GM19035 (cell line): ENCODE measurements around the gene NUDCD3.
A peak's percentile ranks its signal among the peaks of the same experiment; 100 is the strongest.

Source experiments
- ATAC-seq: cut with Tn5 transposase; IDR thresholded peaks from one replicate; pipeline ENCODE4 v1.9.1; 2021; ENCODE audit not compliant: unreplicated experiment

Gene NUDCD3

DNA sequence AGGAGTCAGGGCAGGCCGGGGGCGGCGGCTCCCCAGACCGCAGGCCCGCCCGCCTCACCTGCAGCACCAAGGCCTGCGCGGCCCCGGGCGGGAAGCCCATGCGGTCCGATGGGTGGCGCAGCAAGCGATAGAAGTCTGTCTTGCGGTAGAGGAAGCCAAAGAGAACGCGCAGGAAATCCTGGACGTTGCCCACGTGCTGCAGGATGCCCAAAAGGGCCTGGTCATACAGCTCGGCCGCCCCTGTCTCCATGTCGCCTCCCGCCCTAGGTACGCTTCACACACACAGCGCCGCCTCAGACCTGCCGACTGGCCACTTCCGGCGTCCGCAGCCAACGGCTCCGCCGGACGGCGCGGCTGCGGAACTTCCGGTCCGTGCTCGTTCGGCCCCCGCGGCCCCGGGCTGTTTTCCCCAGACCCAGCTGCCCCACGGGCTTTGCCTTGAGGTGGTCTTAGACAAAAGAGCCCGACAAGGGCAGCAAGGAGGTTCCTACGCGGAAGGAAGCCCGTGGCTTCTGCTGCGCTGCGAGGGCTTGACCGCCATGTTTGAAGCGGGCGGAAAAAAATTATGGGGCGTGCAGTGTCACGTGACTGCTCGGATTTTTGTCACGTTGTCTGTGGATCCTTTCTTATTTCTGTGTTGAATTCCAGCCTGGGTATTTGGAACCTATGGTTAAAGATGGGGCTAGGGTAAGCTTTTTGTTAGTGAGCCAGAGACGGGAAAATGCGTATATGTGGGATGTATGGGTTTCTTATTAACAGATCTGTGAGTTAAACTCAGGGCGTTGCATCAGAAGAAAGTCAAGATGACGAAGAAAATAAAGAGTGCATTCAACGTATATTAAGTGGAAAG, at the start of gene NUDCD3:
NUDCD3 (minus strand) TSS at position 308 of the 850 bp plus-strand sequence; CDS start at position 250, 58 bp downstream.
- peak; percentile 96 for ATAC-seq

DNA sequence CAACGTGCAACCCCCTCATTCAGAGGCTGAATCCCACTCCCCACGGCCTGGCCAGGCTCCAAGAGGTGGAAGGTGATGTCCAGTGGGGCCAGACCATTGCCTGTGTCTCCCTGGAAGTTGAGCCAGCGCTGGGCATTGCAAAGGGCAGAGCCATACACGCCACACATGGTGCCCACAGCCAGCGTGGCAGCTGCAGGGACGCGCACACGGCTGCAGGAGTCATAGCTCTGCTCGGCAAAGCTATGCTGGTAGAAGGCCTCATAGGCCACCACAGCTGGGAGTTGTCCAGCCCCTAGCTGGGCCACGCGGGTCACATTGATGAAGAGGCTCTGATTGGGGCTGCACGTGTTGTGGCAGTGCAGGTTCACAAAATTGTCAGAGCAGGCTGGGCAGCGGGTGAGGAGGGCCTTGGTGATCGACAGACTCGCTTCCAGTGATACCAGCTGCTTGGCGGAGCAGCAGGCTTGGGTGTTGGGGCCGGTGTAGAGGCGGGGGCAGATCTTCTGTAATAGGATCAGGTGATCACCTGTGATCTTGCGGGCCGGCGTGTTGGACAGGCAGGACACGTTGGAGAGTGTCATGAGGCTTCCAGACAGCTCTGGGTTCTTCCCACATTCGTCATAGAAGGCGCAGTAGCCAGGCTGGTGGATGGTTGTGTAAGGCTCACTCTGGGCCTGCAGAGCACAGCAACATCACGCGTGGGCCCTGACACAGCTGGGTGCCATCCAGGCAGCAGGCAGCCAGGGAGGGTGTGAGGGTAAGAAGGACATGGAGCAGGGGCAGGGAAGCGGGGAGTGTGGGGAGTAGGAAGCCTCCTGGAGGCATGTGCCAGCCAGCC, 49.4 kb upstream of the NUDCD3 start:
- ATAC-seq: no peak

DNA sequence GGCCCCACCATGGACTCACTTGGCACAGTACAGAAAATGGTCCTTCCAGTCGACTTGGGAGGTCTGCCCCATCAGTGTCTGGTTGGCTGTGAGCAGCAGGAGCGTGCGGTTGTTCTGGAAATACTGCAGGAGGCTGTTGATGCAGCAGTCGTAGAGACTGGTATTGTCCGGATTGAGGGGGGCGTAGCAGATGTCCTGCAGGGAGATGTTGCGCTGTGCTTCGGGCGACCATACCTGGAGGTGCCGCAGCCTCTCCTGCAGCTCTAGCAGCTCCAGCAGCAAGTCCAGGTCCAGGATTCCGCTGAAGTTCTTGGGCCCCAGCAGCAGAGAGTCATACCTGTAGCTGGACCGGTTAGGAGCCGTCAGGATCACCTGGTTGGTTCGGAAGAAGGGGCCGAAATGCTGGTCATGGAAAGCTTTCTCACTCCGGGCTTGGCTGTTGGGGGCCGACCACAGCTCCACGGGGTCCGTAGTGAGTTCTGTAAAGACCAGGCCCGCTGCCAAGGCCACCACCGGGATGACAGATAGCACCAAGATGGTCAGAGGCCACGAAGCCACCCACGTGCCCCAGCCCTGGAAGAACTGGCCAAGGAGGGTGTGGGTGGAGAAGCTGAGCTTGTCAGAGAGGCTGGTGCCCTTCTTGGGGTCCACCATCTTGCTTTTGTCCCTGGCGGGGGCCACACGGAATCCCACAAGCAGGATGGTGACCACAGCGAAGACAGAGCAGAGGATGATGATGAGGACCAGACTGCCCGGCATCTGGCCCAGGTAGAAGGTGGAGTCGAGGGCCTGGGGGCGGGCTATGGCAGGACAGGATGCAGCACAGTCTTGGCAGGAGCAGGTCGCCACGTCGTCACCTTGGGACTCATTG, 48.6 kb upstream of the NUDCD3 start:
- no peak for ATAC-seq

DNA sequence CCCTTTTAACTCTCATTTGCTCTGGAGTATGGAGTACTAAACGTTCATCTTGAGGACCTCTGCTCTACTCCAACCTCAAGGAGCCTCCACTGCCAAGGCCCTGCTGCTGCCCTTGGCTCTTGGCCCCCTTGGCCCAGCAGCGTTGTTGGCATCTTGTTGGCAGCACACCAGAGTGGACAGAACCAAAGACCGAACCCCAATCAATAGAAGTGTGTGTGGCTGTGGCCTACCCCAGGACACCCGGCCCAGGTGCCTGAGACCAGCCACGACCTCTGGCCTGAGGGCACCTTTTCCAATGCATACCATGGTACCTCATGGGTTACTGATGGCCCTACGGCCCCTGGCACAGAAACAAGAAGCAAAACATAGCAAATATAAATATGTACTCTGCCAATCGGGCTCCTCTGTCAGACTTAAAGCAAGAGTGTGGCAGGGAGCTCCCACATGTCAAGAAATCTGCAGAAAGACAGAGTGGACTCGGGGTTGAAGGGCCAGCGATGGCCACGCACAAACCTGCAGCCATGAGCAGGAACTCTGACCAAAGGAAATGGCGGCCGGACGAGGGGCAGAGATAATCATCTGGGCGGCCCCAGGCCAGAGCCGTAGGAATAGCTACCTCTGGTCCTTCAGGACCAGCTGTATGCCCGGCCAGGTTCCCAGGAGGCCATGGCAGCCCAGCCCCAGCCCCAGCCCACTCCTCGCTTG, 47.8 kb upstream of the NUDCD3 start:
- ATAC-seq: no peak

DNA sequence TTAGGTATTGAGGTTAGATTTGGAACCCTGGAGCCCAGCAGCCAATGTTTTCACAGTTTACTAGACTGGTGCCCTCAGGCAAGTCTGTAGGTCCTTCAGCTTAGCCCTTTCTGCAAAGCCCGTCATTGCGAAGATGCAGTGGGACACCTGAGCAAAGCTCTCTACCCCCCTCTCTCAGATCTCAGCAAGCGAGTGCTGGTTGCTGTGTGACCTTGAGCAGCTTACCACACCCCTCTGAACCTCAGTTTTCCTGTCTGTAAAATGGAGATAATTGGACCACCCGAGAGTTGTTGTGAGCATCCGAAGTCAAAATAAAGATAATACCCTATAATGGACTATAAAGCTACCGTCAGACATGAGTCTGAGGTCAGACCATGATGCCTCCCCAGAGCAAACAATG, 47.0 kb upstream of the NUDCD3 start:
- no peak for ATAC-seq

DNA sequence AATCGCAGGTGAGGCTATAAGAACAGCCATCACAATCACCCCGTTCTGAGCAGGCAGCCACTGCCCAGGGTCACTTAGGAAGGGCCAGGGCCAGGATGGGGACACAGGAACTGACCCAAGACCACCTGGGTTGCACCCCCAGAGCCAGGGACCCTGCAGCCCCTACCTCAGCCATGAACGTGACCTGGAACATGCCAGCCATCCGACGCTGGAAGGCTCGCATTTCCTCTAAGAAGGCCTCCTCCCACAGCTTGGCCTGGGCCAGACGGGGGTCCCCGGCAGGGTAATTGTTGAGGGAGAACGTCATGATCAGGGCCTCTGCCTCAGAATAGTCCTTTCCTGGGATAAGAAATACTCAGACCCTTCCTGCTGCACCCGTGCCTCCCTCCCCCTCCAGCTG, 45.6 kb upstream of the NUDCD3 start:
- no peak for ATAC-seq

DNA sequence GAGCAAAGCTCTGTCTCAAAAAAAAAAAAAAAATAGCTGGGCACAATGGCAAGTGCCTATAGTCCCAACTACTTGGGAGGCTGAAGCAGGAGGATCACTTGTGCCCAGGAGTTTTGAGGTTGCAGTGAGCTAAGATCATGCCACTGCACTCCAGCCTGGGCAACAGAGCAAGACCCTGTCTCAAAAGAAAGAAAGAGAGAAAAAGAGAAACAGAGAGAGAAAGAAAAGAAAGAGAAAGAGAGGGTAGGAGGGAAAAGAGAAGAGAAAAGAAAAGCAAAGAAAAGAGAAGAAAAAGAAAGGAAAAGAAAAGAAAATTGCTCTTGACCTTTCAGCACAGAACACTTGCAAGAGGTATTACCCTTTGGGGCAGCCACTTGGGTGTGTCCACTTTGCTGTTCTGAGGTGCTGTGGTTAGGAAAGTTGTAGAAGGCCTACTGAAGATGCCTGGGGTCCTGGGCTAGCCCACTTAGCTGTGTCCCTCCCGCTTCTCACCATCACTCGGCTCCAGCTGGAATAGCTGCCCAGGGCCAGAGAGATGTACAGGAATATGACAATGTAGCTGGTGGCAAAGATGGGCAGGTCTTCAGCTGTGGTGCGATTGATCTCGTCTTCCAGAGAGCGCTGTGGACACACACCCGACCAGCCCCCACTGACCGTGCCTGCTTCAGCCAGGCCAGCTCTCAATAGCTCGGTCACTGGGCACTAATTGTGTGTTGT, 45.0 kb upstream of the NUDCD3 start:
- ATAC-seq: no peak

DNA sequence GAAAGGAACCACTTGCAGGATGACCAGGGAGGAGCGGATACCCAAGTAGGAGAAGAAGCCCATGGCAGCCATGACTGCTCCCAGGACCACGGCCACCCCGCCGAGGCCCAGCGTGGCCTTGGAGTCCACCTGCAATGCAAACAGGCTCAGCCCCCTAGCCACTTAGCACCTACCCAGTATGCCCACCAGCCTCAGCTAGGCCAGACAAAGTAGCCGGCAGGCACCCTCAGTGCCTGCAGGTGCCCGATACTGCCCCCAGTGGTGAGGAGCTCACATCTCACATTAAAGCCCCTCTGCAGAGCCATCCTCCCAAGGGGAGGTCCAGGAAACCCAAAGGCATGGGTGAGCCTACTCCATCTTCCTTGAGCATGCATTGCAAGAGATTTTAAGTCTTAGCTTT, 44.0 kb upstream of the NUDCD3 start:
- ATAC-seq: no peak

DNA sequence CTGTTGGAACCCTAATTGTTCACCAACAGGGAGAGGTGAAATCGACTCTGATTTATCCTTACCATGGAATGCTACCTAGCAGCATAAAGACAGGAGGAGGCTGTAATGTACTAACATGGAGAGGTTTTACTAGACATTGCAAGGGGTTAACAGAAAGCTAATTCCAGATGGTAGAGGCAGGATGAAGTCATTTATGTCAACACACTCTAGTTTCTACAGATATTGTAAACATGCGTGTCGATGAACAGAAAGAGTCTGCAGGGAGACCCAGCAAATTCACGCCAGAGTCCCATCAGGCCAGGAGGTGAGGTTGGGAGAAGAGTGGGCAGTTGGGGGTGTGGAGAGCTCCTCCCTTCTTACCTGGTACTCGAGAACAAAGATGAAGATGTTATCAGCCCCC, 43.6 kb upstream of the NUDCD3 start:
- no peak for ATAC-seq

DNA sequence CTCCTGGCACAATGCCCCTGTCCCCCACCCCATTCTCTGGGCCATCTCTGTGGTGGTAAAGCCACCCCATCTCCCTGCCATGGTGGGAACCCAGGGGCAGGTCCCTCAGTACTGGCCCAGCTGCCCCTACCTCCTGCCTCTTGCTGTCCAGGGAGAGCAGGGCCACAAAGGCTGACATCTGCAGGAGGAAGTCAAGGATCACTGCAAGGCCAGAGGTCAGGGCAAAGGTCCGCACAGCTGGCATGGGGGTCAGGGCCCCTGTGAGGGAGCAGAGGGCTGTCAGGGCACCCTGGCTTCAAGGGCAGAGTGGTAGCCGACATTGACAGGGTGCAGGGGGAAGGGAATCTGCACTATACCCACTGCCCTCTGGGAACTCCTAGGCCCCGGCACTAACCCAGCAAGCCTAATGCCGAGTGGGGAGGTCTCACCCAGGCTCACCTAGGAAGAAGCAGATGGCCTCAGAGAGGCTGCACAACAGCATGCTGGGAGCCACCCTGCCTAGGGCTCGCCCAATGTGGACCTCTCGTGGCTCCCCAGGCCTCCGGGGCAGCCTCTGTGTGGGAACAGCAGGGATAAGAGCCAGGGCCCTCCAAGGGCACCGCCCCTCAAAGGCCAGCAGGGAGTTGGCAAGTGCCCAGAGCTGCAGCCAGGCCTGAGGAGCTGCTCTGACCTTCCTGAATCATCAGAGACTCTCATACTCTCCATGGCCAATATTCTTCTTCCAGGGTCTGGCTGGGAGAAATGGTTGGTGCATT, 43.0 kb upstream of the NUDCD3 start:
- ATAC-seq: no peak

DNA sequence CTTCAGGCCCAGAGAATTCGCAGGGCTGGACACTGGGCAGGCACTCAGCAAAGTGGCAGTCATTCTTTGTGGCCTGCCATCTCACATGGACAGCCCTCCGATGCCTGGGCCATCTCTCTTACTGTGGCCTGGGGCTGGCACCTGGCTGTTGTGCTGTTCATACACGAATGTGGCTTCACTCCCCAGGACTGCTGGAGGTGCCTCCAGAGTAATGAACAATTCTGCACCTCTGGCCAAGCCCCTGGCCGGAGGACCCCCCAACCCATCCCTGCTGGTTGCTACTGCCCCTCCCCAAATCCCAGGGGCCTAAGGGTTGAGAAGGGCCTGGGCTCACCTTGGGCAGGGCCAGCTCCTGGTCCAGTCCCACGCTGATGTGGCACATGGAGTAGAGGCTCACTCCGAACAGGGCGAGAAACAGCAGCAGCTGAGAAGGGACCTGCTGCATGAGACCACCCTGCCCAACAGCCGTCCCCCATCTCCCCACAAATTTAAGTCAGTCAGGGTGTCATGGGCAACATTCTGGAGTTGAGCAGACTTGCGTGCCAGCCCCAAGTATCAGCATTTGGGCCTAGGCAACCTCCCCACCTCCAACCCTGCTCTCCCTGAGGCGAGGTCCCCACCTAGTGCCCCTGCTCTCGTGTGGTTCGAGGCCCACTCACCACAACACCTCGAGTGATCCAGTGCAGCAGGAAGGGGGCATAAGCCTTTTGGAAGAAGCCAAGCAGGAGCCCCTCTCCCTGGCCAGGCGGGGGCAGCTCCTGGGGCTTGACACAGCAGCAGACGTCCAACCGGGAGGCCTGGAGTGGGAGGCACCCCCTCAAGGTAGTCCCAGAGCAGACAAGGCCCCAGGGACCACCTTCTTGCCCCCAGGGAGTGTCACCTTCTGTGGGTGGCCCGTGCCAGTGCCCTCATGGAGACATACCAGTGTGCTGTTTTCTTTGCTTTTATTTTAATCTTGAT, 41.2 kb upstream of the NUDCD3 start:
- ATAC-seq: no peak

DNA sequence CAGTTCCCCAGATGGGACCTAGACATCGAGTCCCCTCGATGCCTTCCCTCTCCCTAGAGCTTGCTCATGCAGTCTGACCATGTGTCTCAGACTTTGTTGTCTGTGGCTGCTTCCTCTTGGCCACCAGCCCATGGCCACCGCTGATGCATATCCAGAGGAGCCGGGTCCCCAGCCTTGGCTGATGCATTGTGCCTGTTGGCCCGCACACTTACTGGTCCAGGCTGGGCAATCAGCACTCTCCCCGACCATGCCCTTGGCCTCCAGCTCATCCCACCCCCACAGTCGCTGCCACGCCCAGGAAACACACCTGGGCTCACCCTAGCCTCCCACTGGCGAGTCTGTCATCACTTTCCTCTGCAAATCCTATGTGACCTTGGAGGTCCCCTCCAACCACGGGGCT, 40.5 kb upstream of the NUDCD3 start:
- ATAC-seq: no peak

DNA sequence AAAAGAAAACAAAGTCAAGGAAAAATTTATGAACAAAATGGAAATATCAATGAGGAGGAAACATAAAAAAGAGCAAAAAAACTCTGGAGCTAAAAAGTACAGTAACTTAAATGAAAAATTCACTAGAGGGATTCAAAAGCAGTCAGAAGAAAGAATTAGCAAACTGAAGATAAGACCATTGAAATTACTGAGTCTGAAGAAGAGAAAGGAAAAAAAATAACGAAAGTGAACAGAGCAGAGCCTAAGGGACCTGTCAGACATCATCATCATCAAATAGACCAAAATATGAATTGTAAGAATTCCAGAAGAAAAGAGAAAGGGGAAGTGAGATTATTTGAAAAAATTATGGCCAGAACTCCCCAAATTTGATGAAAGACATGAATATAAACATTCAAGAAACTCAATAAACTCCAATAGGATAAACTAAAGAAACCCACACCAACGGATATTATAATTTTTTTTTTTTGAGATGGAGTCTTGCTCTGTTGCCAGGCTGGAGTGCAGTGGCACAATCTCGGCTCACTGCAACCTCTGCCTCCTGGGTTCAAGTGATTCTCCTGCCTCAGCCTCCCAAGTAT, 34.4 kb upstream of the NUDCD3 start:
- ATAC-seq: no peak

DNA sequence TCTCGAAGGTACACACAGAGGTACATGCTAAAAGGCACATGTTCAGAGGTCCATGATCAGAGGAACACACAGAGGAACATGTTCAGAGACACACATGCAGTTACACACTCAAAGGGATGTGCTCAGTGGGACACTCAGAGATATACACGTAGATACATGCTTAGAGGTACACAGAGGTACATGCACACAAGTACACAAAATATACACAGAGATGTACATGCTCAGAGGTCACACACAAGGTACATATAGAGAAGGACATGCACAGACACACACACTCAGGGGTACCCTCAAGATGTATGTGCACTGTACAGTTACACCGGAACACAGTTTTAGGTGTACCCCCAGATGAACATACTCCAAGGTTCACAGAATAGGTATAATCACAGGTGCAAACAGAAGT, 31.9 kb upstream of the NUDCD3 start:
- no peak for ATAC-seq

DNA sequence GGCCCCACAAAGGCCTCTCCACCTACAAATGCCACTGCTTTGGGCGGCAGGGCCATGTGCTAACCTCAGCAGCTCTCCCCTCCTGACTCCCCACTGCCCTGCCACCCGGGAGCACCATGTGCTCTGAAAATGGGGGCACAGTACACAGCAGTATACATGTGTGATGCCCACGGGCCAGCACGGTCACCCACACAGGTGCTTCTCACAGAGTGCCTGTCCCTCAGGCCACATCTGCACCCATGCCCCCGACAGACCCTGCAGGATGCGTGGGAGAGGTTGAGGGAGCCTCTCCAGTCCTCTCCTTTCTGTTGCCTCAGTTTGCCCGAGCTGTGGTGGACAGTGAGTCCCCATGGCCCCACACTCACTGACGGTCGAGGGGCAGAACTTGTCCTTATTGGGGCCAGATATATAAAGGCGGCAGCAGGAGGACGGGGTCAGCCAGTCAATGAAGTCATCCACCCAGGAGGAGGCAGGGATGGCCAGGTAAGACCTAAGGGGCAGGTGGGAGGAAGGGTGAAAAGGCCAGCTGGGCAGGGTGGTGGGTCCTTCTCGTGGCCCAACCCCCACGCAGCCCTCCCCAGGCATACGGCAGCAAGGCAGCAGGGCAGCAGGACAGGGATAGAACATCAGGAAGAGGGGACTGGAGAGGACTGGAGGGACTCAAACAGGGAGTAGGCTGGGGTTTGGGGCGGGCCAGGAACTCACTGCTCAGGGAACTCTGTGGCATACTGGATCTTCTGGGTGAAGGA, 31.1 kb upstream of the NUDCD3 start:
- no peak for ATAC-seq

DNA sequence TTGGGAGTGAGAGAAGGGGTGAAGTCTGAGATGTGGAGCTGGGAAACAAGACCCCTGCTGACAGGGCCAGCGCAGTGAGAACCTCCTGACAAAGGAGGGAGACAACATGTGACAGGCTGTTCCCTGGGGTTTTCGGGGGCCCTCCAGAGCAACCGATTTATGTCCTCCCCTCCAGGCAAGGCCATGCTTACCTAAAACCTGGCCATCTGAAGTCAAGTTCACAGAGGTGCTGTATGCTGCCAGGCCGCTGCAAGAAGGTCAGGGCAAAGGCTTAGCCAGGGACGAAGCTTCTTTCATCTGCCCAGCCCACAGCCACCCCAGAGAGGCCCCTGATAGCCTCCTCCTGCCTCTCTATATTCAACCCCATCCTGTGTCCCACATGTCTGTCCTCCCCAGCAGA, 30.1 kb upstream of the NUDCD3 start:
- ATAC-seq: no peak

DNA sequence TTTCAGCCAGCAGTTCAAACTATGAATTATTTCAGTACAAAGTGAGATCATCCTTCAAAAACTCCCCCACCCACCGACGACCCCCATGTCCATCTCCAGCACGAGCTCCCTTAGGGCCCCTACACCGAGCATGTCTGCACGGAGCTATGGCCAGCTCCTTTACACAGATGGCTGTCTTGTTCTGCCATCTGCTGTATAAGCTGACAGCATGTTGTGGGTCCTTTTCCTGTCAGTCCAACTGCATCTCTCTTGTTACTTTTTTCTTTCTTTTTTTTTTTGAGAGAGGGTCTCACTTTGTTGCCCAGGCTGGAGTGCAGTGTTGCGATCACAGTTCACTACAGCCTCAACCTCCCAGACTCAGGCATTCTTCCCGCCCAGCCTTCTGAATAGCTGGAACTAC, 29.1 kb upstream of the NUDCD3 start:
- ATAC-seq: no peak
